CD14-positive monocyte (primary cell): ENCODE results near the gene OR6M1. TPM values are rescaled to one million over a fixed set of nuclear protein-coding genes. Genes with fewer than 3 reads are reported as not detected.

Experiments
- DNase-seq, 3 donors: peaks; one replicate each; pipeline ENCODE4 v3.0.0-alpha.2; 2011 to 2022
- H2AFZ ChIP-seq: 2 replicates; pipeline ENCODE4 v1.6.0; 2012; ENCODE audit warnings: mild to moderate bottlenecking, low read depth, low read length, inconsistent platforms; ENCODE audit not compliant: insufficient read depth, poor library complexity, severe bottlenecking
- H3K27ac ChIP-seq, 2 donors: 1 replicate in 1 of 2; 2 replicates in 1 of 2; pipeline ENCODE4 v1.5.1; 2012 to 2013; ENCODE audit warnings: low read length in 2 of 2, control low read depth in 1 of 2, inconsistent platforms in 1 of 2, low read depth in 1 of 2, mild to moderate bottlenecking in 1 of 2
- H3K27me3 ChIP-seq, 2 donors: one replicate each; pipeline versions ENCODE4 v1.6.0 to v1.6.1; 2011 to 2013; ENCODE audit warnings: low read length in 2 of 2; ENCODE audit not compliant: control insufficient read depth in 2 of 2, insufficient read depth in 2 of 2
- H3K36me3 ChIP-seq, 2 donors: replicated peaks in 1 of 2; 1 replicate in 1 of 2; 2 replicates in 1 of 2; pipeline versions ENCODE4 v1.5.1 to v1.6.1; 2012 to 2013; ENCODE audit warnings: low read length in 2 of 2, control low read depth in 1 of 2, inconsistent platforms in 1 of 2, mild to moderate bottlenecking in 1 of 2; ENCODE audit not compliant: insufficient read depth in 2 of 2, control insufficient read depth in 1 of 2
- H3K4me1 ChIP-seq, 2 donors: 1 replicate in 1 of 2; 2 replicates in 1 of 2; pipeline versions ENCODE4 v1.5.1 to v1.6.1; 2012 to 2013; ENCODE audit warnings: low read length in 2 of 2, control low read depth in 1 of 2, inconsistent platforms in 1 of 2, mild to moderate bottlenecking in 1 of 2, moderate library complexity in 1 of 2; ENCODE audit not compliant: insufficient read depth in 2 of 2, control insufficient read depth in 1 of 2
- H3K4me2 ChIP-seq: replicated peaks from 2 replicates; pipeline ENCODE3; 2012; ENCODE audit warnings: low read length, moderate library complexity, mild to moderate bottlenecking; ENCODE audit not compliant: poor library complexity, severe bottlenecking; ENCODE audit errors: extremely low read depth
- H3K4me3 ChIP-seq, 3 experiments: fragments of 200-600 bp in 1 of 3; sonication (generic) in 1 of 3; replicated peaks in 1 of 3; 1 replicate in 2 of 3; 2 replicates in 1 of 3; pipeline ENCODE4 v1.5.1; 2011 to 2013; ENCODE audit warnings: low read length in 3 of 3, mild to moderate bottlenecking in 3 of 3, control low read depth in 2 of 3, low read depth in 2 of 3, inconsistent platforms in 1 of 3, moderate library complexity in 1 of 3
- H3K79me2 ChIP-seq: 2 replicates; pipeline ENCODE4 v1.6.0; 2012; ENCODE audit warnings: mild to moderate bottlenecking, control low read depth, inconsistent platforms, low read length, moderate library complexity; ENCODE audit not compliant: insufficient read depth
- H3K9ac ChIP-seq: 2 replicates; pipeline ENCODE4 v1.6.0; 2017; ENCODE audit warnings: low read length, mild to moderate bottlenecking; ENCODE audit not compliant: insufficient read depth, poor library complexity, severe bottlenecking
- H3K9me3 ChIP-seq, 2 donors: replicated peaks in 1 of 2; 1 replicate in 1 of 2; 2 replicates in 1 of 2; pipeline versions ENCODE4 v1.5.1 to v1.6.1; 2012 to 2013; ENCODE audit warnings: low read length in 2 of 2, control low read depth in 1 of 2; ENCODE audit not compliant: control insufficient read depth in 1 of 2, insufficient read depth in 1 of 2
- H4K20me1 ChIP-seq: 2 replicates; pipeline ENCODE4 v1.6.0; 2012; ENCODE audit warnings: mild to moderate bottlenecking, low read length, control low read depth, moderate library complexity; ENCODE audit not compliant: insufficient read depth
- H3K27ac Mint-ChIP-seq, 7 donors: one replicate each; pipeline ENCODE4 v1.8.0; 2020; ENCODE audit warnings: mild to moderate bottlenecking in 7 of 7, mixed read lengths in 7 of 7, moderate library complexity in 6 of 7, inconsistent platforms in 2 of 7
- H3K27me3 Mint-ChIP-seq, 3 donors: one replicate each; pipeline ENCODE4 v1.8.0; 2021 to 2022; ENCODE audit warnings: low read depth in 3 of 3, mild to moderate bottlenecking in 3 of 3, mixed read lengths in 3 of 3, moderate library complexity in 3 of 3, inconsistent platforms in 1 of 3
- H3K36me3 Mint-ChIP-seq, 2 donors: one replicate each; pipeline ENCODE4 v1.8.0; 2020; ENCODE audit warnings: mixed read lengths in 2 of 2, inconsistent platforms in 1 of 2, mild to moderate bottlenecking in 1 of 2
- H3K4me1 Mint-ChIP-seq: one replicate; pipeline ENCODE4 v1.8.0; 2020; ENCODE audit warnings: mild to moderate bottlenecking, mixed read lengths
- H3K4me3 Mint-ChIP-seq, 2 donors: one replicate each; pipeline ENCODE4 v1.8.0; 2020; ENCODE audit warnings: mild to moderate bottlenecking in 2 of 2, mixed read lengths in 2 of 2, moderate library complexity in 1 of 2
- H3K9me3 Mint-ChIP-seq, 7 donors: one replicate each; pipeline ENCODE4 v1.8.0; 2020 to 2022; ENCODE audit warnings: mixed read lengths in 7 of 7, mild to moderate bottlenecking in 6 of 7, moderate library complexity in 6 of 7, inconsistent platforms in 2 of 7
- CTCF ChIP-seq: fragments of 200-600 bp; IDR thresholded peaks from one replicate; pipeline ENCODE4 v1.8.0; 2022; ENCODE audit warnings: antibody characterized with exemption, mild to moderate bottlenecking
- WGBS: methylation state at CpG from one replicate; pipeline ENCODE4 v1.1.5; 2013; ENCODE audit warnings: missing lambda C conversion rate; ENCODE audit not compliant: insufficient coverage; 5-methylcytosine and 5-hydroxymethylcytosine counted together
- intact Hi-C, 2 donors: fragments of 100-400 bp; cut with micrococcal nuclease; formaldehyde crosslinking; loops; one replicate each; pipeline versions ENCODE4 v1.15.0 to v1.15.1; 2023
- polyA plus RNA-seq, 3 donors: library from polyadenylated mRNA; depleted of rRNA in 1 of 3; unstranded in 2 of 3; stranded (reverse) in 1 of 3; fragments of 300-500 nt in 2 of 3; fragments of >200 nt in 1 of 3; fragmentation: Illumina TruSeq in 2 of 3; gene quantifications; 1 replicate in 2 of 3; 2 replicates in 1 of 3; pipeline ENCODE4 v1.2.3, GENCODE V29; 2012 to 2021

Gene OR6M1
- polyA plus RNA-seq, 3 donors = not detected

GRCh38 chr11:123800036-123800435, 6.1 kb downstream of the OR6M1 start:
- 93% methylated on average over 3 of the region's 3 CpGs for WGBS
- Mint-ChIP-seq H3K27me3 (peaks cover 0 to 1% (median 1%) of the 10 kb centered on the region in 3 donors), H3K4me1 (no peaks in the 10 kb centered on the region), H3K27ac (no peak overlapping the region), H3K4me3 (no peak overlapping the region), H3K36me3 (no peaks in the 10 kb centered on the region), H3K9me3 (peaks cover 0 to 6% (median 0%) of the 10 kb centered on the region in 7 donors)
- no peaks in the 10 kb centered on the region for H3K79me2 ChIP-seq
- no peaks in the 10 kb centered on the region for H3K9me3 ChIP-seq
- DNase-seq = no peak
- no peaks in the 10 kb centered on the region for H4K20me1 ChIP-seq
- H3K27me3 ChIP-seq = no peaks in the 10 kb centered on the region
- H3K9ac ChIP-seq = no peak overlapping the region
- H2AFZ ChIP-seq = no peak overlapping the region
- no peak overlapping the region for H3K4me2 ChIP-seq
- intact Hi-C loops = no loop called here
- no peaks in the 10 kb centered on the region for H3K36me3 ChIP-seq
- H3K4me3 ChIP-seq = no peak overlapping the region
- H3K4me1 ChIP-seq = no peaks in the 10 kb centered on the region
- TF ChIP-seq CTCF = no peak
- no peak overlapping the region for H3K27ac ChIP-seq

- no peaks in the 10 kb centered on the region for H3K9me3 ChIP-seq
- Mint-ChIP-seq H3K27ac (no peak overlapping the region), H3K36me3 (no peaks in the 10 kb centered on the region), H3K4me3 (no peak overlapping the region), H3K9me3 (peaks cover 0 to 6% (median under 1%) of the 10 kb centered on the region in 7 donors), H3K27me3 (peaks cover 0 to 1% (median 1%) of the 10 kb centered on the region in 3 donors), H3K4me1 (no peaks in the 10 kb centered on the region)
- H3K4me1 ChIP-seq = no peaks in the 10 kb centered on the region
- intact Hi-C loops = no loop called here
- H3K27me3 ChIP-seq = no peaks in the 10 kb centered on the region
- no peak overlapping the region for H2AFZ ChIP-seq
- H3K36me3 ChIP-seq = no peaks in the 10 kb centered on the region
- H3K4me3 ChIP-seq = no peak overlapping the region
- no peak overlapping the region for H3K9ac ChIP-seq
- DNase-seq = no peak
- no peaks in the 10 kb centered on the region for H4K20me1 ChIP-seq
- H3K4me2 ChIP-seq = no peak overlapping the region
- H3K79me2 ChIP-seq = no peaks in the 10 kb centered on the region
- 82% methylated on average over 1 of the region's 4 CpGs for WGBS
- H3K27ac ChIP-seq = no peak overlapping the region
- no peak for TF ChIP-seq CTCF
Measured at GRCh38 chr11:123799438-123799837, 6.7 kb downstream of the OR6M1 start.
